H1 (cell line): ENCODE data around the gene NR2E3. TPM values are rescaled to one million over a fixed set of nuclear protein-coding genes. Genes with fewer than 3 reads are reported as not detected.

Experiments used
- CTCF ChIA-PET: fragments of 300-600 bp; sonication (Branson Sonifier 250); formaldehyde crosslinking; loops from one replicate; lab custom pipeline; 2021; ENCODE audit not compliant: partially characterized antibody; lab: Charles Lee
- POLR2A ChIA-PET: fragments of 300-600 bp; sonication (Branson Sonifier 250); formaldehyde crosslinking; loops from one replicate; lab custom pipeline; 2021; ENCODE audit warnings: inconsistent platforms; ENCODE audit not compliant: partially characterized antibody; lab: Charles Lee
- DNase-seq, 2 experiments: peaks; one replicate each; pipeline versions ENCODE4 v3.0.0 to v3.0.0-alpha.2; 2010 to 2022; ENCODE audit warnings: low spot score in 2 of 2, low read depth in 1 of 2, mixed read lengths in 1 of 2
- FAIRE-seq: peaks from 2 replicates; lab custom pipeline; 2011; peaks lifted over from hg19 to GRCh38; lab: Jason Lieb, UNC
- H2AFZ ChIP-seq: 2 replicates; pipeline ENCODE4 v1.8.1; 2012; ENCODE audit warnings: low read length, inconsistent platforms
- H2AK5ac ChIP-seq: 2 replicates; pipeline ENCODE4 v1.6.1; 2013; ENCODE audit warnings: low read depth, low read length
- H2BK120ac ChIP-seq: replicated peaks from 2 replicates; pipeline ENCODE3; 2013; ENCODE audit warnings: low read depth, low read length, inconsistent platforms
- H2BK12ac ChIP-seq: 2 replicates; pipeline ENCODE4 v1.6.1; 2013; ENCODE audit warnings: low read depth, low read length
- H2BK15ac ChIP-seq: 2 replicates; pipeline ENCODE4 v1.6.1; 2013; ENCODE audit warnings: low read length
- H2BK20ac ChIP-seq: 2 replicates; pipeline ENCODE4 v1.6.1; 2013; ENCODE audit warnings: low read length
- H2BK5ac ChIP-seq: 2 replicates; pipeline ENCODE4 v1.6.1; 2013; ENCODE audit warnings: low read depth, low read length
- H3K14ac ChIP-seq: 2 replicates; pipeline ENCODE4 v1.6.1; 2013; ENCODE audit warnings: inconsistent platforms; ENCODE audit not compliant: insufficient read length
- H3K18ac ChIP-seq: 2 replicates; pipeline ENCODE4 v1.6.1; 2013; ENCODE audit warnings: low read length; ENCODE audit errors: extremely low read depth
- H3K23ac ChIP-seq: 2 replicates; pipeline ENCODE4 v1.6.1; 2013; ENCODE audit warnings: inconsistent platforms; ENCODE audit not compliant: insufficient read length
- H3K23me2 ChIP-seq: 2 replicates; pipeline ENCODE4 v1.6.1; 2013; ENCODE audit warnings: low read depth, low read length
- H3K27ac ChIP-seq: 2 replicates; pipeline ENCODE4 v1.6.1; 2011; ENCODE audit warnings: low read depth, low read length, inconsistent platforms
- H3K27me3 ChIP-seq, 4 experiments: replicated peaks in 1 of 4; 1 replicate in 1 of 4; 2 replicates in 3 of 4; pipeline versions ENCODE4 v1.6.1 to v1.8.1; 2011 to 2013; ENCODE audit warnings: low read length in 3 of 4, mild to moderate bottlenecking in 3 of 4, inconsistent platforms in 2 of 4, mixed read lengths in 2 of 4, moderate library complexity in 1 of 4; ENCODE audit not compliant: control insufficient read depth in 3 of 4, insufficient read depth in 3 of 4; ENCODE audit errors: extremely low read depth in 1 of 4
- H3K36me3 ChIP-seq, 4 experiments: 2 replicates each; pipeline versions ENCODE4 v1.6.1 to v1.8.1; 2011 to 2013; ENCODE audit warnings: mild to moderate bottlenecking in 4 of 4, low read length in 3 of 4, moderate library complexity in 2 of 4, control low read depth in 1 of 4, inconsistent platforms in 1 of 4; ENCODE audit not compliant: insufficient read depth in 4 of 4, control insufficient read depth in 2 of 4
- H3K4ac ChIP-seq: replicated peaks from 2 replicates; pipeline ENCODE3; 2013; ENCODE audit warnings: low read length, low read depth, mixed read lengths, inconsistent platforms; ENCODE audit not compliant: insufficient read length
- H3K4me1 ChIP-seq, 4 experiments: replicated peaks in 1 of 4; 1 replicate in 1 of 4; 2 replicates in 3 of 4; pipeline versions ENCODE4 v1.6.1 to v1.8.1; 2011 to 2013; ENCODE audit warnings: low read length in 3 of 4, inconsistent platforms in 2 of 4, mixed read lengths in 1 of 4; ENCODE audit not compliant: insufficient read depth in 4 of 4, control insufficient read depth in 3 of 4
- H3K4me2 ChIP-seq, 2 experiments: 2 replicates each; pipeline versions ENCODE4 v1.6.1 to v1.8.1; 2011 to 2013; ENCODE audit warnings: low read depth in 2 of 2, low read length in 2 of 2, control low read depth in 1 of 2, inconsistent platforms in 1 of 2, mild to moderate bottlenecking in 1 of 2; ENCODE audit not compliant: insufficient read depth in 1 of 2
- H3K4me3 ChIP-seq, 4 experiments: fragments of 200-600, 300-600 bp in 1 of 4; sonication (generic), shearing (Covaris generic), sonication (Bioruptor Twin) in 1 of 4; 2 replicates each; pipeline versions ENCODE4 v1.5.1 to v1.8.1; 2011 to 2016; ENCODE audit warnings: low read length in 4 of 4, low read depth in 3 of 4, control low read depth in 2 of 4, inconsistent platforms in 2 of 4, mild to moderate bottlenecking in 2 of 4, mixed read lengths in 1 of 4, moderate library complexity in 1 of 4; ENCODE audit not compliant: insufficient read depth in 2 of 4; ENCODE audit errors: extremely low read depth in 1 of 4
- H3K56ac ChIP-seq: replicated peaks from 2 replicates; pipeline ENCODE3; 2013; ENCODE audit warnings: low read depth, mild to moderate bottlenecking, mixed read lengths, low read length, inconsistent platforms; ENCODE audit not compliant: insufficient read length
- H3K79me1 ChIP-seq: 2 replicates; pipeline ENCODE4 v1.6.1; 2013; ENCODE audit warnings: low read depth, low read length, control low read depth
- H3K79me2 ChIP-seq, 2 experiments: 2 replicates each; pipeline versions ENCODE4 v1.6.1 to v1.8.1; 2012 to 2013; ENCODE audit warnings: low read length in 2 of 2, mild to moderate bottlenecking in 2 of 2, inconsistent platforms in 1 of 2; ENCODE audit not compliant: insufficient read depth in 2 of 2, control insufficient read depth in 1 of 2
- H3K9ac ChIP-seq, 4 experiments: replicated peaks in 1 of 4; 1 replicate in 1 of 4; 2 replicates in 3 of 4; pipeline versions ENCODE4 v1.6.1 to v1.8.1; 2011 to 2013; ENCODE audit warnings: low read depth in 3 of 4, low read length in 3 of 4, control low read depth in 2 of 4, mild to moderate bottlenecking in 2 of 4, moderate library complexity in 2 of 4, inconsistent platforms in 1 of 4; ENCODE audit errors: extremely low read depth in 1 of 4
- H3K9me3 ChIP-seq, 2 experiments: 2 replicates each; pipeline versions ENCODE4 v1.6.1 to v1.8.1; 2012 to 2013; ENCODE audit warnings: mild to moderate bottlenecking in 2 of 2, moderate library complexity in 2 of 2, control low read depth in 1 of 2, inconsistent platforms in 1 of 2, low read depth in 1 of 2, low read length in 1 of 2, mixed read lengths in 1 of 2; ENCODE audit not compliant: insufficient read depth in 2 of 2
- H4K20me1 ChIP-seq, 2 experiments: replicated peaks in 1 of 2; 2 replicates each; pipeline versions ENCODE3 to v1.8.1; 2011 to 2013; ENCODE audit warnings: inconsistent platforms in 2 of 2, low read length in 2 of 2, mild to moderate bottlenecking in 1 of 2; ENCODE audit not compliant: insufficient read depth in 2 of 2, control insufficient read depth in 1 of 2
- H4K5ac ChIP-seq: 2 replicates; pipeline ENCODE4 v1.6.1; 2013; ENCODE audit warnings: low read length, low read depth, mixed read lengths, inconsistent platforms; ENCODE audit not compliant: insufficient read length
- H4K8ac ChIP-seq: 2 replicates; pipeline ENCODE4 v1.8.0; 2013; ENCODE audit warnings: mild to moderate bottlenecking, moderate library complexity, low read length, inconsistent platforms; ENCODE audit not compliant: insufficient read depth; ENCODE audit errors: extremely low read depth
- H4K91ac ChIP-seq: replicated peaks from 2 replicates; pipeline ENCODE3; 2013; ENCODE audit warnings: low read length, mixed read lengths, inconsistent platforms; ENCODE audit not compliant: insufficient read length
- ASH2L ChIP-seq: fragments of 200-600, 300-600 bp; sonication (generic); IDR thresholded peaks from one replicate; pipeline ENCODE4 v1.7.1; 2017; ENCODE audit warnings: low read length
- MAX ChIP-seq: IDR thresholded peaks from 2 replicates; pipeline ENCODE4 v1.6.1; 2012; ENCODE audit warnings: inconsistent platforms
- SIRT6 ChIP-seq: IDR thresholded peaks from one replicate; pipeline ENCODE4 v1.7.1; 2012; ENCODE audit warnings: low read length, inconsistent platforms
- SP4 ChIP-seq: IDR thresholded peaks from 2 replicates; pipeline ENCODE4 v1.6.1; 2012; ENCODE audit warnings: low read length, inconsistent platforms
- WGBS, 2 experiments: shearing (Covaris generic) in 1 of 2; methylation state at CpG; one replicate each; pipeline versions ENCODE4 v1.1.6 to v1.1.7; 2013 to 2015; ENCODE audit warnings: low lambda C conversion rate in 2 of 2, mixed read lengths in 2 of 2, inconsistent platforms in 1 of 2, low coverage in 1 of 2, missing lambda C conversion rate in 1 of 2; ENCODE audit not compliant: insufficient replicate concordance in 2 of 2, insufficient coverage in 1 of 2, insufficient read length in 1 of 2; ENCODE audit errors: extremely low coverage in 1 of 2, missing lambda C conversion rate in 1 of 2; 5-methylcytosine and 5-hydroxymethylcytosine counted together
- polyA plus RNA-seq, 7 experiments: library from polyadenylated mRNA; depleted of rRNA in 3 of 7; stranded (reverse) in 5 of 7; unstranded in 2 of 7; fragments of >200 nt in 5 of 7; fragments of 200-250 nt in 2 of 7; gene quantifications; 1 replicate in 5 of 7; 2 replicates in 1 of 7; 4 replicates in 1 of 7; pipeline versions ENCODE4 v1.2.1 to v1.2.3, GENCODE V29; 2011 to 2013; ENCODE audit warnings: missing spikeins in 2 of 7, mixed read lengths in 2 of 7
- total RNA-seq: library from RNA; stranded (reverse); fragmentation: NEBNext Ultra II Directional; extraction: Animal tissue kit (Norgen Biotek cat#: 25700); gene quantifications from 2 replicates; pipeline ENCODE4 v1.2.1, GENCODE V29; 2021

The NR2E3 gene
- total and polyA plus RNA-seq, 2 of the 8 experiments (the other 6 are each of a cell fraction or from before 2014, with no cell fraction given): 0.56 to 0.80 TPM

GRCh38 chr15:71820127-71820526 lies 9.8 kb downstream of the NR2E3 start:
- no peaks in the 10 kb centered on the region for H3K79me2 ChIP-seq
- H3K56ac ChIP-seq: no peak overlapping the region
- no peaks in the 10 kb centered on the region for H3K27me3 ChIP-seq
- H2BK120ac ChIP-seq: no peak overlapping the region
- H4K8ac ChIP-seq: no peak overlapping the region
- no peak overlapping the region for H2BK20ac ChIP-seq
- H3K36me3 ChIP-seq: peaks cover 0 to 19% (median 3%) of the 10 kb centered on the region in 4 experiments; a peak in 3 of 8 replicates
- TF ChIP-seq SP4: no peak
- no peak for TF ChIP-seq MAX
- TF ChIP-seq SIRT6: no peak
- TF ChIP-seq ASH2L: no peak
- TF ChIP-seq, all 59 proteins: peak for 0
- WGBS, 2 experiments: 71% methylated on average over 1 of the region's 1 CpG; no CpG with 5 or more reads in 1 of the 2 experiments
- H2BK15ac ChIP-seq: no peak overlapping the region
- ChIA-PET POLR2A (no interaction called here), CTCF (interaction anchor here (1.7 kb wide), 1 partner anchor 76 kb away, joined by 4 read pairs; no protein-coding TSS in a partner anchor)
- no peak overlapping the region for H2BK5ac ChIP-seq
- no peak overlapping the region for H4K5ac ChIP-seq
- no peaks in the 10 kb centered on the region for H3K79me1 ChIP-seq
- H3K27ac ChIP-seq: no peak overlapping the region
- no peak overlapping the region for H3K4me3 ChIP-seq
- no peak overlapping the region for H3K4ac ChIP-seq
- no peak overlapping the region for H2AFZ ChIP-seq
- H3K4me2 ChIP-seq: no peak overlapping the region
- no peak overlapping the region for H2AK5ac ChIP-seq
- DNase-seq (no peak), FAIRE-seq (no peak)
- no peaks in the 10 kb centered on the region for H4K20me1 ChIP-seq
- no peak overlapping the region for H3K9ac ChIP-seq
- H4K91ac ChIP-seq: no peak overlapping the region
- H3K18ac ChIP-seq: no peak overlapping the region
- no peak overlapping the region for H3K14ac ChIP-seq
- H2BK12ac ChIP-seq: no peak overlapping the region
- H3K23me2 ChIP-seq: no peaks in the 10 kb centered on the region
- H3K4me1 ChIP-seq: peaks cover 0 to 3% (median 0%) of the 10 kb centered on the region in 4 experiments; a peak in 1 of 7 replicates
- H3K23ac ChIP-seq: no peak overlapping the region
- peaks cover 9 to 21% of the 10 kb centered on the region in 2 experiments; a peak in 3 of 4 replicates for H3K9me3 ChIP-seq
